HG02970 (cell line): ENCODE data around the gene RNF167.

Experiments
- ATAC-seq: cut with Tn5 transposase; IDR thresholded peaks from one replicate; pipeline ENCODE4 v1.9.1; 2021; ENCODE audit warnings: mild to moderate bottlenecking, moderate library complexity, moderate number of reproducible peaks; ENCODE audit not compliant: unreplicated experiment, low FRiP score

Gene RNF167

GRCh38 chr17:4937553-4937952 is 2.5 kb upstream of the RNF167 start:
- ATAC-seq = no peak

- no peak for ATAC-seq
These were observed 2.0 kb upstream of the RNF167 start for GRCh38 chr17:4938069-4938491.

- ATAC-seq = no peak
These were observed 1.2 kb upstream of the RNF167 start for GRCh38 chr17:4938688-4939545.

DNA sequence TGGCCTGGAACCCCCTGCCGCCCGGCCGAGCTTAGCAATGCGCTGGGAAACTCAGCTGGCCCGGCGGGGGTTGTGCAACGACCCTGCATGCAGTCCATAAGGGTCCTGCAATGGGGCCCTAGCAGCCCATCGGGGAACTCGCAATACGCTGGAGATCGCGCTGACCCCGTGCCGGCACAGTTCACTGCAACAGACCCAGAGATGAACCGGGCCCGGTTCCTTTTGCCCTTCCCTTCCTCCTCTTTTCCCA is 597 bp upstream of the RNF167 start:
- ATAC-seq = no peak

- no peak for ATAC-seq
These were observed 669 bp downstream of the RNF167 start for GRCh38 chr17:4940555-4941318.

DNA sequence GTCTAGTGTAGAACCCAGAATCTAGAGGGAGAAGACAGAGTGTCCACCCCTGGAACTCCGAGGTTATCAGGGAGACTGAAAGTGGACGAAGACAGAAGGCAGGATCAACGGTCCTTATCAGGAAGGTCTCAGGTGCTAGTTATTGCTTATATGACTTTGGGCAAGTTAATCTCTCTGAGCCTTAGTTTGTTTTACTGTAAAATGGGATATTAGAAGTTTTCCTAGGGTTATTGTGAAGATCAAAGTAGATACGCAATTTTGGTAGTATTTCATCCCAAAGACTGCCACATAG is 1.2 kb downstream of the RNF167 start:
- no peak for ATAC-seq

GRCh38 chr17:4942760-4943508 is 2.9 kb downstream of the RNF167 start:
- ATAC-seq = no peak

- no peak for ATAC-seq
These were observed 4.1 kb downstream of the RNF167 start for GRCh38 chr17:4944163-4944553.

- no peak for ATAC-seq
These were observed 4.6 kb downstream of the RNF167 start for GRCh38 chr17:4944554-4945175.

GRCh38 chr17:4945176-4945943 is 5.3 kb downstream of the RNF167 start:
- no peak for ATAC-seq

GRCh38 chr17:4945944-4946280 is 5.8 kb downstream of the RNF167 start:
- no peak for ATAC-seq

- ATAC-seq = no peak
These were observed 6.4 kb downstream of the RNF167 start for GRCh38 chr17:4946312-4946976.

DNA sequence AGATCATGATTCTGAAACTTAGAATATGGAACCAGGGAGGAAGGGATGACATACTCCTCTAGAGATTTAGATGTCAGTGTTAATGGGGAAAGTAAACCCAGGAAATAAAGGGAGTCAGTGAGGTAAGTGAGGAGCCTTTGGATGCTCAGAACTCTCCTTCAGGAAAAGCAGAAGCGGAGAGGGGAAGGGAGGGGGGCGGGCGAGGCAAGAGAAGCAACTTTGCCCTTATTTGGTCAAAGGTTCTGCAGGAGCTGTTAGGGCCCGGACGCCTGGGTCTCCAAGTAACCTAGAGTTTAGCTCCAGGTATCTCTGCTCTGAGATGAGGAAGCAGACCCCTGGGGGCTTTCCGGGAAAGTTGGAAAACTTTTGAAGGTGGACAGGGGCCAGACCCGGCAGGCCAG is 6.9 kb downstream of the RNF167 start:
- no peak for ATAC-seq

GRCh38 chr17:4947411-4948165 is 7.5 kb downstream of the RNF167 start:
- ATAC-seq = peak; percentile 8

GRCh38 chr17:4948166-4948930 is 8.3 kb downstream of the RNF167 start, which contains the start of gene PFN1:
TSS of gene PFN1 (minus strand) at chr17:4948530. CDS start at chr17:4948394, 136 bp downstream.
- peak; percentile 25 for ATAC-seq

DNA sequence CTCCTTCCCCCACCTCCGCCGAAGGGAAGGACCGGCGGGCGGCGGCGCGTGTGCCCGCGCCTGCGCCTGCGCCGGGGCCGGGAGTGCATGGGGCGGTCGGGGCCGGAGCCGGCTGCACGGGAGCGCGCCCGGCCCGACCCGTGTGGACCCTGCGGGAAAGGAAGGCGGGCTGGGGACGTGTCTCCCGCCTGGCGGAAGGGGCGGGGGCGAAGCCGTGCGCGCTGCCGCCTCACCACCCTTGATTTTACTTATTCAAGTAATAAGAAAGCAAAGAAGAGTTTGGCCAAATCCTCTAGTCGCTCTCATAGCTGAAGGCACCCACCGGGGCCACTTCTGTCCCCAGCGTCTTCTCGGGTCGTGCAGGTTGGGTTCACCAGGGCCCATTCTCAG is 8.9 kb downstream of the RNF167 start:
- peak; percentile 33 for ATAC-seq

GRCh38 chr17:4949321-4950074 is 9.4 kb downstream of the RNF167 start:
- peak; percentile 31 for ATAC-seq
